Peyer's patch (tissue), 4 donors: Measurements from ENCODE around the gene MAN2A1. TPM values are rescaled to one million over a fixed set of nuclear protein-coding genes. Genes with fewer than 3 reads are reported as not detected.

Experiments used
- DNase-seq, 3 donors: peaks; one replicate each; pipeline ENCODE4 v3.0.0-alpha.2; 2017 to 2019
- H3K27ac ChIP-seq, 4 donors: fragments of 200-600 bp; sonication (generic); one replicate each; pipeline ENCODE4 v1.5.1; 2016 to 2019
- H3K27me3 ChIP-seq, 2 donors: fragments of 200-600 bp; sonication (generic); one replicate each; pipeline ENCODE4 v1.5.1; 2019
- H3K36me3 ChIP-seq, 3 donors: fragments of 200-600 bp; sonication (generic); one replicate each; pipeline ENCODE4 v1.5.1; 2016 to 2019
- H3K4me1 ChIP-seq, 4 donors: fragments of 200-600 bp; sonication (generic); one replicate each; pipeline ENCODE4 v1.5.1; 2016 to 2019
- H3K4me3 ChIP-seq, 4 donors: fragments of 200-600 bp; sonication (generic); 1 replicate in 3 of 4; 2 replicates in 1 of 4; pipeline ENCODE4 v1.5.1; 2016 to 2019; ENCODE audit warnings: mild to moderate bottlenecking in 1 of 4
- H3K9me3 ChIP-seq, 4 donors: fragments of 200-600 bp; sonication (generic); one replicate each; pipeline ENCODE4 v1.5.1; 2016 to 2019; ENCODE audit warnings: mild to moderate bottlenecking in 1 of 4
- CTCF ChIP-seq, 6 experiments: fragments of 450-650 bp in 4 of 6; fragments of 200-600 bp in 2 of 6; sonication (generic) in 1 of 6; IDR thresholded peaks; one replicate each; pipeline ENCODE4 v1.5.1; 2017 to 2019; ENCODE audit warnings: antibody characterized with exemption in 6 of 6, mild to moderate bottlenecking in 3 of 6, moderate library complexity in 1 of 6
- POLR2A ChIP-seq, 2 donors: fragments of 450-650 bp; IDR thresholded peaks; one replicate each; pipeline ENCODE4 v1.5.1; 2017; ENCODE audit warnings: antibody characterized with exemption in 2 of 2, mild to moderate bottlenecking in 2 of 2, moderate library complexity in 2 of 2
- total RNA-seq, 4 donors: library from RNA; depleted of rRNA; stranded (reverse); fragments of >200 nt; gene quantifications; one replicate each; pipeline ENCODE4 v1.1.0, GENCODE V29; 2016

The MAN2A1 gene
- 100 to 1,000 TPM in 2 of 4 donors, 10 to 100 TPM in 2; 52.8 to 112 (median 95.3) TPM for total RNA-seq

DNA sequence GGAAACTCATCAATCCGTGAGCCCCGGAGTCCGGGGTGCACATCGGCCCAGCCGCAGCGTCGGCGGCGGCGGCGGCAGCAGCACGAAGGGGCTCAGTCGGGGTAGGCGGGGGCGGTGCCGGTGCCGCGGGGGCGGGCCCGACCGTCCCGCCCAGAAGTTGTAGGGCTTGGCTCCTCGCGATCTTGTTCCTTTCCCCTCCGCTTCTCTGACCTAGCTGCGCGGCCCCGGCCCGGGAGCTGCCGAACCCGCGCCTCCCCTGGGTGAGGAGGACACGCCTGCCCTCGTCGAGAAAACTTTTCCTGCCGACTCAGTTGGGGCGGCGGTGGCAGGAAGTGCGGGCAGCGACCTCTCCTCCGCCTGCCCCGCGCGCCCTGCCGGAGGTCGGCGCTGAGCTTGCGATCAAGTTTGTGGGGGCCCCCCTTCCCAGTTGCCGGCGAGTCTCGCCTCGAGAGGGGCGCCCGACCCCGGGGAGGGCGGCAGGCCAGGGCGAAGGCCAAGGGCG, at the start of gene MAN2A1:
TSS of gene MAN2A1 (plus strand) at position 188 of the 502 bp plus-strand sequence. CDS start 491 bp downstream, outside the sequence.
- no peaks in the 10 kb centered on the region for H3K9me3 ChIP-seq
- DNase-seq = peak; percentile 80 to 93 (median 90)

DNA sequence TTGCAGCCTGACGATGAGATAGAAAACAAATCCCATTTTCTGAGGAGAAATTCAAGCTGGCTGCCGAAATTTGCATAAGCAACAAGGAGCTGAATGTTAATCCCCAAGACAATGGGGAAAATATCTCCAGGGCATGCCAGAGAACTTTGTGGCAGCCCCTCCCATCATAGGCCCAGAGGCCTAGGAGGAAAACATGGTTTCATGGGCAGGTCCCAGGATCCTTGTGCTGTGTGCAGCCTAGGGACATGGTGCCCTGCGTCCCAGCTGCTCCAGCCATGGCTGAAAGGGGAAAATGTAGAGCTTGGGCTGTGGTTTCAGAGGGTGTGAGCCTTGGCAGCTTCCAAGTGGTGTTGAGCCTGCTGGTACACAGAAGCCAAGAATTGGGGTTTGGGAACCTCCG, 48.8 kb upstream of the MAN2A1 start:
- Histone ChIP-seq H3K27me3 (no peaks in the 10 kb centered on the region), H3K9me3 (no peaks in the 10 kb centered on the region), H3K36me3 (no peaks in the 10 kb centered on the region), H3K27ac (no peak overlapping the region), H3K4me3 (no peak overlapping the region), H3K4me1 (no peaks in the 10 kb centered on the region)
- DNase-seq = no peak
- no peak for TF ChIP-seq POLR2A (IDR thresholded peaks at IDR 0.05)
- no peak for TF ChIP-seq CTCF (IDR thresholded peaks at IDR 0.05)

More for the DNA sequence above, at the start of gene MAN2A1:
- H3K4me1 ChIP-seq = peaks cover 0 to 30% (median 10%) of the 10 kb centered on the region in 4 donors
- H3K27ac ChIP-seq = peak within 1 kb of the TSS; percentile 97 to 98 (median 98)
- H3K4me3 ChIP-seq = peak within 1 kb of the TSS; percentile 82 to 98 (median 86)
- H3K27me3 ChIP-seq = no peaks in the 10 kb centered on the region
- TF ChIP-seq POLR2A (IDR thresholded peaks at IDR 0.05) = peak; percentile 67 to 69
- peak in 1 of 6 experiments; percentile 20 for TF ChIP-seq CTCF (IDR thresholded peaks at IDR 0.05)
- H3K36me3 ChIP-seq = no peaks in the 10 kb centered on the region

DNA sequence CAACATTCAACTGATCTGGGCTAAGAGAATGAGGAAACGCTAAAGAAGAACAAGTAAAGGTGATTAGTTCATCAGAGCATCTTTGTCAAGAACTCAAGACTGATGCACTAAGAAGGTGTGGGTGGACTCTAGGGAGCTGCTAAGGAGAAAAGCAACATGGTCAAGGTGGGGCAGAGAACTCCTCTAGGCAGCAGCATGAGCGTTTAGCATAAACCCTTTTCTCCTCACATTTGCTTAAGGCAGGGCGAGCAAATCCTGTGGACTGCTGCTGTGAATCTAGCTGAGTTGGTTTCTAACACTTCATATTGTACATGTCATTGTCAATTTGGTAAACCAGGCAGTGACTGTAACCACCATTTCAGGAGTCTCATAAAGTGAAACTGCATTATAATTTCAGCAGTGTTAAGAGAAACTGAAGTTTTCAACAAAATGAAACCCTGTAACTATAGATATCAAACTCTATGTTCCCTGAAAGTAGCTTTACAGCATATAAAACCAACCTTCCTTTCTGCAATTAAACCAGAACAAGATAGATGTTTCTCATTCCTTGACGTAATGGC, 45.9 kb upstream of the MAN2A1 start:
- H3K4me1 ChIP-seq = no peaks in the 10 kb centered on the region
- no peaks in the 10 kb centered on the region for H3K36me3 ChIP-seq
- H3K27me3 ChIP-seq = no peaks in the 10 kb centered on the region
- H3K27ac ChIP-seq = no peak overlapping the region
- no peak for TF ChIP-seq CTCF (IDR thresholded peaks at IDR 0.05)
- no peak for TF ChIP-seq POLR2A (IDR thresholded peaks at IDR 0.05)
- no peak overlapping the region for H3K4me3 ChIP-seq
- DNase-seq = no peak
- H3K9me3 ChIP-seq = no peaks in the 10 kb centered on the region

- no peak overlapping the region for H3K4me3 ChIP-seq
- no peak overlapping the region for H3K27ac ChIP-seq
- TF ChIP-seq CTCF (IDR thresholded peaks at IDR 0.05) = no peak
- TF ChIP-seq POLR2A (IDR thresholded peaks at IDR 0.05) = no peak
Measured at GRCh38 chr5:109644829-109645228, 44.9 kb upstream of the MAN2A1 start.

DNA sequence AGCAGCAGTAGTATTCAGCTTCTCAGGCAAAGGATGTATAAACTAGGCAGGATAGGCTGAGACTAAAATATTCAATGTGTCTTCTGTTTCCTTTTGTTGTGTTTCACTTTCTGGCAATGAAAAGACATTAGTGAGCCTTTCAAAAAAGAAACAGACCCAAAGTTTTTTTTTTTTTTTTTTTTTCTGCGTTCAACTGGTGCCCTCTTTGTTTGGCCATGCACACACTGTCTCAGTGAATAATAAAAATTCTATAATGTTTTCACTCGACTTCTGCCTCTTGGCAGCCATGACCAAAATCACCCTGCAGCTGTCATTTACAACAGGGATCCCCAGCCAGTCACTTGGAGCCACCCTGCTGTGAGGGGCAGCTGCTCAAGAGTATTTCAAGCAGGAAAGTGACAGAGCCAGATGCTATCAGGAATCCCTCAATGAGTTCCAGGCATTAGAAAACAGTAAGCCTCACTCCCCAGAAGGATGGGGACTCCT, 44.0 kb upstream of the MAN2A1 start:
- Histone ChIP-seq H3K27me3 (no peaks in the 10 kb centered on the region), H3K4me3 (no peak overlapping the region), H3K9me3 (no peaks in the 10 kb centered on the region), H3K27ac (no peak overlapping the region), H3K36me3 (no peaks in the 10 kb centered on the region), H3K4me1 (no peaks in the 10 kb centered on the region)
- TF ChIP-seq POLR2A (IDR thresholded peaks at IDR 0.05) (no peak), CTCF (IDR thresholded peaks at IDR 0.05) (no peak)
- no peak for DNase-seq

More at GRCh38 chr5:109644829-109645228, 44.9 kb upstream of the MAN2A1 start:
- H3K9me3 ChIP-seq = no peaks in the 10 kb centered on the region
- DNase-seq = no peak
- H3K27me3 ChIP-seq = no peaks in the 10 kb centered on the region
- H3K36me3 ChIP-seq = no peaks in the 10 kb centered on the region
- no peaks in the 10 kb centered on the region for H3K4me1 ChIP-seq
